H9 (cell line): ENCODE data around the gene NCMAP. TPM values are rescaled to one million over a fixed set of nuclear protein-coding genes. Genes with fewer than 3 reads are reported as not detected.

Source experiments
- DNase-seq: peaks from one replicate; pipeline ENCODE4 v3.0.0-alpha.2; 2017
- H2AFZ ChIP-seq: one replicate; pipeline ENCODE4 v1.6.1; 2013; ENCODE audit warnings: mild to moderate bottlenecking, low read length, control low read depth, moderate library complexity
- H2AK5ac ChIP-seq: 2 replicates; pipeline ENCODE4 v1.6.1; 2013; ENCODE audit warnings: low read length, control low read depth, mixed read lengths; ENCODE audit not compliant: insufficient read length
- H2BK120ac ChIP-seq: one replicate; pipeline ENCODE4 v1.6.1; 2013; ENCODE audit warnings: low read depth, mild to moderate bottlenecking, low read length, control low read depth, inconsistent platforms; ENCODE audit not compliant: poor library complexity, severe bottlenecking
- H2BK12ac ChIP-seq: 2 replicates; pipeline ENCODE4 v1.6.1; 2013; ENCODE audit warnings: low read length, control low read depth, mixed read lengths, low read depth; ENCODE audit not compliant: insufficient read length
- H2BK15ac ChIP-seq: 2 replicates; pipeline ENCODE4 v1.6.1; 2013; ENCODE audit warnings: low read depth, low read length, control low read depth
- H2BK20ac ChIP-seq: one replicate; pipeline ENCODE4 v1.6.1; 2013; ENCODE audit warnings: low read depth, mild to moderate bottlenecking, low read length, control low read depth, inconsistent platforms; ENCODE audit not compliant: poor library complexity, severe bottlenecking
- H2BK5ac ChIP-seq: 2 replicates; pipeline ENCODE4 v1.6.1; 2013; ENCODE audit warnings: low read length, control low read depth, mixed read lengths; ENCODE audit not compliant: insufficient read length
- H3K14ac ChIP-seq: 2 replicates; pipeline ENCODE4 v1.6.1; 2013; ENCODE audit warnings: low read length, control low read depth; ENCODE audit not compliant: insufficient read depth
- H3K18ac ChIP-seq: 2 replicates; pipeline ENCODE4 v1.6.1; 2013; ENCODE audit warnings: low read depth, mild to moderate bottlenecking, mixed read lengths, low read length, control low read depth; ENCODE audit not compliant: insufficient read length
- H3K23ac ChIP-seq: 2 replicates; pipeline ENCODE4 v1.6.1; 2013; ENCODE audit warnings: low read length, control low read depth, mixed read lengths, low read depth; ENCODE audit not compliant: insufficient read length
- H3K23me2 ChIP-seq: 2 replicates; pipeline ENCODE4 v1.6.1; 2013; ENCODE audit warnings: low read depth, mild to moderate bottlenecking, mixed read lengths, low read length, control low read depth; ENCODE audit not compliant: insufficient read length, poor library complexity, severe bottlenecking
- H3K27ac ChIP-seq: 2 replicates; pipeline ENCODE4 v1.5.1; 2013; ENCODE audit warnings: low read length, control low read depth, mixed read lengths, low read depth; ENCODE audit not compliant: insufficient read length
- H3K27me3 ChIP-seq: 2 replicates; pipeline ENCODE4 v1.6.1; 2013; ENCODE audit warnings: low read length, control low read depth, inconsistent platforms; ENCODE audit not compliant: insufficient read depth
- H3K4ac ChIP-seq: 2 replicates; pipeline ENCODE4 v1.6.1; 2013; ENCODE audit warnings: low read depth, mild to moderate bottlenecking, control low read depth, inconsistent platforms, low read length, moderate library complexity
- H3K4me1 ChIP-seq: 2 replicates; pipeline ENCODE4 v1.6.1; 2013; ENCODE audit warnings: low read length, control low read depth, inconsistent platforms; ENCODE audit not compliant: insufficient read depth
- H3K4me2 ChIP-seq: 2 replicates; pipeline ENCODE4 v1.6.1; 2013; ENCODE audit warnings: low read length, control low read depth, mixed read lengths; ENCODE audit not compliant: insufficient read length, insufficient read depth
- H3K56ac ChIP-seq: 2 replicates; pipeline ENCODE4 v1.6.1; 2013; ENCODE audit warnings: low read depth, mild to moderate bottlenecking, mixed read lengths, low read length, control low read depth; ENCODE audit not compliant: insufficient read length
- H3K79me1 ChIP-seq: 2 replicates; pipeline ENCODE4 v1.6.1; 2013; ENCODE audit warnings: low read depth, mild to moderate bottlenecking, moderate library complexity, low read length, control low read depth, inconsistent platforms; ENCODE audit not compliant: insufficient read depth, poor library complexity, severe bottlenecking
- H3K79me2 ChIP-seq: 2 replicates; pipeline ENCODE4 v1.6.1; 2013; ENCODE audit warnings: low read length, control low read depth, inconsistent platforms; ENCODE audit not compliant: insufficient read depth
- H3K9ac ChIP-seq: 2 replicates; pipeline ENCODE4 v1.6.1; 2013; ENCODE audit warnings: low read length, control low read depth, mixed read lengths; ENCODE audit not compliant: insufficient read length; ENCODE audit errors: extremely low read depth
- H3K9me3 ChIP-seq: one replicate; pipeline ENCODE4 v1.6.1; 2013; ENCODE audit warnings: low read depth, low read length, inconsistent platforms; ENCODE audit not compliant: control insufficient read depth
- H3T11ph ChIP-seq: one replicate; pipeline ENCODE4 v1.6.1; 2013; ENCODE audit warnings: mild to moderate bottlenecking, low read length, control low read depth, inconsistent platforms
- H4K20me1 ChIP-seq: one replicate; pipeline ENCODE4 v1.6.1; 2013; ENCODE audit not compliant: control insufficient read depth, insufficient read length, insufficient read depth
- H4K5ac ChIP-seq: 2 replicates; pipeline ENCODE4 v1.6.1; 2013; ENCODE audit warnings: low read depth, mild to moderate bottlenecking, mixed read lengths, low read length, control low read depth; ENCODE audit not compliant: insufficient read length
- H4K8ac ChIP-seq: replicated peaks from 2 replicates; pipeline ENCODE4 v1.6.1; 2013; ENCODE audit warnings: low read length, control low read depth, mixed read lengths, low read depth; ENCODE audit not compliant: insufficient read length
- H4K91ac ChIP-seq: 2 replicates; pipeline ENCODE4 v1.6.1; 2013; ENCODE audit warnings: low read depth, mild to moderate bottlenecking, moderate library complexity, mixed read lengths, low read length, control low read depth; ENCODE audit not compliant: insufficient read length
- H3K27ac Mint-ChIP-seq, 3 experiments: 2 replicates in 2 of 3; 3 replicates in 1 of 3; pipeline ENCODE4 v1.8.0; 2020 to 2021; ENCODE audit warnings: mixed read lengths in 3 of 3, mild to moderate bottlenecking in 1 of 3, moderate library complexity in 1 of 3
- H3K27me3 Mint-ChIP-seq: 2 replicates; pipeline ENCODE4 v1.8.0; 2021; ENCODE audit warnings: low read depth, mild to moderate bottlenecking, moderate library complexity, mixed read lengths
- H3K36me3 Mint-ChIP-seq, 3 experiments: 2 replicates in 2 of 3; 3 replicates in 1 of 3; pipeline ENCODE4 v1.8.0; 2020 to 2021; ENCODE audit warnings: low read depth in 3 of 3, mixed read lengths in 3 of 3; ENCODE audit not compliant: insufficient read depth in 1 of 3
- H3K4me1 Mint-ChIP-seq, 2 experiments: 2 replicates each; pipeline ENCODE4 v1.8.0; 2020; ENCODE audit warnings: mixed read lengths in 2 of 2
- H3K4me3 Mint-ChIP-seq, 2 experiments: 2 replicates in 1 of 2; 3 replicates in 1 of 2; pipeline ENCODE4 v1.8.0; 2020 to 2021; ENCODE audit warnings: mild to moderate bottlenecking in 2 of 2, mixed read lengths in 2 of 2, moderate library complexity in 1 of 2
- H3K9me3 Mint-ChIP-seq, 2 experiments: 2 replicates in 1 of 2; 3 replicates in 1 of 2; pipeline ENCODE4 v1.8.0; 2020; ENCODE audit warnings: mild to moderate bottlenecking in 2 of 2, mixed read lengths in 2 of 2, moderate library complexity in 1 of 2
- CTCF ChIP-seq: fragments of 200-600 bp; sonication (generic); conservative IDR thresholded peaks from 3 replicates; pipeline ENCODE4 v1.8.0; 2021; ENCODE audit warnings: antibody characterized with exemption, mild to moderate bottlenecking
- WGBS: extraction: QIAGEN DNeasy Blood & Tissue Kit; methylation state at CpG from one replicate; pipeline ENCODE4 v1.1.7; 2013; ENCODE audit warnings: missing lambda C conversion rate, low lambda C conversion rate, mixed read lengths; ENCODE audit not compliant: insufficient read length; ENCODE audit errors: extremely low coverage; 5-methylcytosine and 5-hydroxymethylcytosine counted together
- total RNA-seq: library from RNA; stranded (reverse); gene quantifications from 2 replicates; pipeline ENCODE4 v1.2.1, GENCODE V29; 2021

Gene NCMAP
- total RNA-seq, 1 experiment from 2014 or later, result 0.35 TPM

- Histone ChIP-seq H2AK5ac (no peak overlapping the region), H3K4ac (no peak overlapping the region), H3K27me3 (no peaks in the 10 kb centered on the region), H3K79me1 (no peaks in the 10 kb centered on the region), H2AFZ (no peak overlapping the region), H3K79me2 (no peaks in the 10 kb centered on the region), H3K4me1 (peaks cover 5% of the 10 kb centered on the region; the same call in 1 of the 2 replicates), H2BK5ac (no peak overlapping the region), H3K18ac (no peak overlapping the region), H4K5ac (no peak overlapping the region), H3K27ac (no peak overlapping the region), H3K14ac (no peak overlapping the region), H4K91ac (no peak overlapping the region), H3K23me2 (no peaks in the 10 kb centered on the region), H3T11ph (no peak overlapping the region), H4K8ac (no peak overlapping the region), H3K4me2 (no peak overlapping the region), H3K23ac (no peak overlapping the region), H3K9me3 (no peaks in the 10 kb centered on the region), H2BK15ac (no peak overlapping the region), H2BK20ac (no peak overlapping the region), H3K9ac (no peak overlapping the region), H3K56ac (no peak overlapping the region), H2BK120ac (no peak overlapping the region), H4K20me1 (no peaks in the 10 kb centered on the region), H2BK12ac (no peak overlapping the region)
- Mint-ChIP-seq H3K27ac (no peak overlapping the region), H3K9me3 (no peaks in the 10 kb centered on the region; a peak in 1 of 5 replicates), H3K27me3 (peaks cover 7% of the 10 kb centered on the region), H3K36me3 (no peaks in the 10 kb centered on the region), H3K4me3 (no peak overlapping the region), H3K4me1 (peaks cover 11 to 14% of the 10 kb centered on the region in 2 experiments)
- WGBS, result no CpG with 5 or more reads among the region's 4 CpGs
- no peak for DNase-seq
- peak; percentile 80 for TF ChIP-seq CTCF
These were observed 79.4 kb downstream of the NCMAP start for GRCh38 chr1:24635195-24635843.
